ENCODE measurements around the gene TMF1.

DNA sequence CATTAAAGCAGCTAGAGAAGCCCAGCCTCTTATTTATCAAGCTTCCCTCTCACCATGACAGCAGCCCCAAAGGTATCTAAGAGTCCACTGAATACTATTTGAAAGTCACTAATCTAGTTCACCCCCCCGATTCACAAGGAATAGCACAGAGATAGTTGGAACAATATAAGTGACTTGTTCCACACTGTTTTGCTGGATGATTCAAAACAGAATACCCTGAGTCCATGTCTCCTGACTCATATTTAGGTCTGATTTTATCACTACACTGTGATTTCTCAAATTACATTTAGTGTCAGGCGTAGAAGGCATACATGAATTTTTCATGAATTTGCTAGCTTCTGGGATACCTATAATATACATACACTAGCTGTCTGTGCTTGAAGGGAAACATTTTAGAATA lies 20.0 kb downstream of the TMF1 start:
- TF ChIP-seq EZH2 (IDR thresholded peaks at IDR 0.05; ENCODE audit: insufficient read depth, poor library complexity, severe bottlenecking), result no peak
- no peak for TF ChIP-seq EZH2phosphoT487 (IDR thresholded peaks at IDR 0.05; ENCODE audit: insufficient read depth, low read depth)
